Mucosa of rectum (tissue), 2 donors: ENCODE results near the gene IL17RA.

Experiments
- H3K27ac ChIP-seq, 2 donors: one replicate each; pipeline ENCODE4 v1.7.0; 2013; ENCODE audit warnings: inconsistent platforms in 2 of 2, low read depth in 2 of 2, low read length in 2 of 2
- H3K27me3 ChIP-seq, 2 donors: one replicate each; pipeline ENCODE4 v1.7.0; 2013; ENCODE audit warnings: low read length in 2 of 2; ENCODE audit not compliant: control insufficient read depth in 2 of 2, insufficient read depth in 2 of 2
- H3K36me3 ChIP-seq, 2 donors: one replicate each; pipeline ENCODE4 v1.7.0; 2013; ENCODE audit warnings: low read length in 2 of 2; ENCODE audit not compliant: control insufficient read depth in 2 of 2, insufficient read depth in 2 of 2
- H3K4me1 ChIP-seq, 2 donors: one replicate each; pipeline ENCODE4 v1.7.0; 2013; ENCODE audit warnings: low read length in 2 of 2, mild to moderate bottlenecking in 1 of 2; ENCODE audit not compliant: control insufficient read depth in 2 of 2, insufficient read depth in 2 of 2
- H3K4me3 ChIP-seq, 2 donors: one replicate each; pipeline ENCODE4 v1.7.0; 2013; ENCODE audit warnings: low read length in 2 of 2
- H3K9ac ChIP-seq, 2 donors: one replicate each; pipeline ENCODE4 v1.7.0; 2013; ENCODE audit warnings: low read length in 2 of 2, low read depth in 1 of 2, mild to moderate bottlenecking in 1 of 2
- H3K9me3 ChIP-seq, 2 donors: one replicate each; pipeline ENCODE4 v1.7.0; 2013; ENCODE audit warnings: low read length in 2 of 2; ENCODE audit not compliant: control insufficient read depth in 2 of 2
- donor health status: healthy.
- donor health status: Normal muscosa, but diverticular disease.

The IL17RA gene

GRCh38 chr22:17105143-17106129, 20.6 kb downstream of the IL17RA start:
- Histone ChIP-seq H3K27me3 (no peaks in the 10 kb centered on the region), H3K4me3 (no peak overlapping the region), H3K9me3 (no peaks in the 10 kb centered on the region), H3K9ac (no peak overlapping the region), H3K27ac (no peak overlapping the region), H3K36me3 (peaks cover 64 to 71% of the 10 kb centered on the region in 2 donors), H3K4me1 (peaks cover 0 to 3% of the 10 kb centered on the region in 2 donors)

DNA sequence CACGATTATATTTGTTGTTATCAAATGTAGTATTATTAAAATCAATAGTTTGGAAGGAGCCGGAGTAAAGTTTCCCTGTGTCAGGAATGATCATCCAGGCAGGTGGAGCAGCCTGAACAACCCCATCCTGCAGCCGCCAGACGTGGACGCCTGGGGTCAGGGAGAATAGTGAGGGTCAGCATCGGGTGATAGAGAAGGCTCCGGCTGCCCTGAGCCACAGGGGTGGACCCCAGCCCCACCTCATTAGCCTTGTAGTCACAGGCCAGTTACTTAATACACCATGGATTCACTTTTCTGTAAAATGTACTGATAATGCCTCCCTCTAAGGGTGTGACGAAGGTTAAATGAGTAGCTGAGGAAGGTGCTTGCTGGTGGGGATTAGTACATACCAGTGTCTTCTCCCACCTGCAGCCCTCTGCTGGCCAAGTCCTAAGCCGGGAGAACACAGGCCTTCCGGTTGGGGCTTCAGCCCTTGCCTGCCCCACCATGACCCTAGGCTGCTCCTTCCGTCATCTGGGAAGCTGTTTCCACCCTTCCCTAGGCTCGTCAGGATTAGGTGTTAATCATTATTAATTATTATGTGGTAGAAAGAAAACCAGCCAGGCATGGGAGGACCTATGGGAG, 21.5 kb downstream of the IL17RA start:
- H3K27ac ChIP-seq = no peak overlapping the region
- H3K27me3 ChIP-seq = no peaks in the 10 kb centered on the region
- H3K36me3 ChIP-seq = peaks cover 56 to 63% of the 10 kb centered on the region in 2 donors
- peaks cover 0 to 3% of the 10 kb centered on the region in 2 donors for H3K4me1 ChIP-seq
- no peak overlapping the region for H3K9ac ChIP-seq
- H3K9me3 ChIP-seq = no peaks in the 10 kb centered on the region
- H3K4me3 ChIP-seq = no peak overlapping the region

- Histone ChIP-seq H3K4me3 (no peak overlapping the region), H3K36me3 (peaks cover 49 to 57% of the 10 kb centered on the region in 2 donors), H3K27ac (no peak overlapping the region), H3K4me1 (peaks cover 0 to 3% of the 10 kb centered on the region in 2 donors), H3K9me3 (no peaks in the 10 kb centered on the region), H3K9ac (no peak overlapping the region), H3K27me3 (no peaks in the 10 kb centered on the region)
These were observed 22.2 kb downstream of the IL17RA start for GRCh38 chr22:17106785-17107546.

DNA sequence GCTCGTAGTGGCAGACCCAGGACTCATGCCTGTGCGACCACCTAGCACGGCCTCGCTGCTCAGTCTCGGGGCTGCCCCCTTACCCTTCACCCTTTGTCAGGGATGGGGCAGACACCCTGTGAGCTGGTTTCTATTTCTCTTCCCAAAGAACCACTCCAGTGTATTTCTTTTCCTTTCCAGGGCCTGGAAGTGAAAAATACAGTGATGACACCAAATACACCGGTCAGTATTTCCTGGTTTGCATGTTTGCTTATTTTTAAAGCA, 22.7 kb downstream of the IL17RA start:
- Histone ChIP-seq H3K4me3 (no peak overlapping the region), H3K36me3 (peaks cover 44 to 52% of the 10 kb centered on the region in 2 donors), H3K9me3 (no peaks in the 10 kb centered on the region), H3K27me3 (no peaks in the 10 kb centered on the region), H3K27ac (no peak overlapping the region), H3K9ac (no peak overlapping the region), H3K4me1 (peaks cover 0 to 3% of the 10 kb centered on the region in 2 donors)

DNA sequence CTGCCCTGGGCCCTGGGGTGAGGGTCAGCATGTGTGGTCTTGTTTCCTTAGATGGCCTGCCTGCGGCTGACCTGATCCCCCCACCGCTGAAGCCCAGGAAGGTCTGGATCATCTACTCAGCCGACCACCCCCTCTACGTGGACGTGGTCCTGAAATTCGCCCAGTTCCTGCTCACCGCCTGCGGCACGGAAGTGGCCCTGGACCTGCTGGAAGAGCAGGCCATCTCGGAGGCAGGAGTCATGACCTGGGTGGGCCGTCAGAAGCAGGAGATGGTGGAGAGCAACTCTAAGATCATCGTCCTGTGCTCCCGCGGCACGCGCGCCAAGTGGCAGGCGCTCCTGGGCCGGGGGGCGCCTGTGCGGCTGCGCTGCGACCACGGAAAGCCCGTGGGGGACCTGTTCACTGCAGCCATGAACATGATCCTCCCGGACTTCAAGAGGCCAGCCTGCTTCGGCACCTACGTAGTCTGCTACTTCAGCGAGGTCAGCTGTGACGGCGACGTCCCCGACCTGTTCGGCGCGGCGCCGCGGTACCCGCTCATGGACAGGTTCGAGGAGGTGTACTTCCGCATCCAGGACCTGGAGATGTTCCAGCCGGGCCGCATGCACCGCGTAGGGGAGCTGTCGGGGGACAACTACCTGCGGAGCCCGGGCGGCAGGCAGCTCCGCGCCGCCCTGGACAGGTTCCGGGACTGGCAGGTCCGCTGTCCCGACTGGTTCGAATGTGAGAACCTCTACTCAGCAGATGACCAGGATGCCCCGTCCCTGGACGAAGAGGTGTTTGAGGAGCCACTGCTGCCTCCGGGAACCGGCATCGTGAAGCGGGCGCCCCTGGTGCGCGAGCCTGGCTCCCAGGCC, 23.7 kb downstream of the IL17RA start:
- H3K36me3 ChIP-seq = peaks cover 37 to 46% of the 10 kb centered on the region in 2 donors
- no peak overlapping the region for H3K4me3 ChIP-seq
- no peak overlapping the region for H3K27ac ChIP-seq
- H3K9ac ChIP-seq = no peak overlapping the region
- no peaks in the 10 kb centered on the region for H3K27me3 ChIP-seq
- H3K9me3 ChIP-seq = no peaks in the 10 kb centered on the region
- H3K4me1 ChIP-seq = peaks cover 0 to 3% of the 10 kb centered on the region in 2 donors

DNA sequence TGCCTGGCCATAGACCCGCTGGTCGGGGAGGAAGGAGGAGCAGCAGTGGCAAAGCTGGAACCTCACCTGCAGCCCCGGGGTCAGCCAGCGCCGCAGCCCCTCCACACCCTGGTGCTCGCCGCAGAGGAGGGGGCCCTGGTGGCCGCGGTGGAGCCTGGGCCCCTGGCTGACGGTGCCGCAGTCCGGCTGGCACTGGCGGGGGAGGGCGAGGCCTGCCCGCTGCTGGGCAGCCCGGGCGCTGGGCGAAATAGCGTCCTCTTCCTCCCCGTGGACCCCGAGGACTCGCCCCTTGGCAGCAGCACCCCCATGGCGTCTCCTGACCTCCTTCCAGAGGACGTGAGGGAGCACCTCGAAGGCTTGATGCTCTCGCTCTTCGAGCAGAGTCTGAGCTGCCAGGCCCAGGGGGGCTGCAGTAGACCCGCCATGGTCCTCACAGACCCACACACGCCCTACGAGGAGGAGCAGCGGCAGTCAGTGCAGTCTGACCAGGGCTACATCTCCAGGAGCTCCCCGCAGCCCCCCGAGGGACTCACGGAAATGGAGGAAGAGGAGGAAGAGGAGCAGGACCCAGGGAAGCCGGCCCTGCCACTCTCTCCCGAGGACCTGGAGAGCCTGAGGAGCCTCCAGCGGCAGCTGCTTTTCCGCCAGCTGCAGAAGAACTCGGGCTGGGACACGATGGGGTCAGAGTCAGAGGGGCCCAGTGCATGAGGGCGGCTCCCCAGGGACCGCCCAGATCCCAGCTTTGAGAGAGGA, 24.5 kb downstream of the IL17RA start:
- no peaks in the 10 kb centered on the region for H3K27me3 ChIP-seq
- H3K36me3 ChIP-seq = peaks cover 35 to 44% of the 10 kb centered on the region in 2 donors
- H3K9ac ChIP-seq = no peak overlapping the region
- H3K4me3 ChIP-seq = no peak overlapping the region
- peaks cover 0 to 3% of the 10 kb centered on the region in 2 donors for H3K4me1 ChIP-seq
- no peaks in the 10 kb centered on the region for H3K9me3 ChIP-seq
- no peak overlapping the region for H3K27ac ChIP-seq

DNA sequence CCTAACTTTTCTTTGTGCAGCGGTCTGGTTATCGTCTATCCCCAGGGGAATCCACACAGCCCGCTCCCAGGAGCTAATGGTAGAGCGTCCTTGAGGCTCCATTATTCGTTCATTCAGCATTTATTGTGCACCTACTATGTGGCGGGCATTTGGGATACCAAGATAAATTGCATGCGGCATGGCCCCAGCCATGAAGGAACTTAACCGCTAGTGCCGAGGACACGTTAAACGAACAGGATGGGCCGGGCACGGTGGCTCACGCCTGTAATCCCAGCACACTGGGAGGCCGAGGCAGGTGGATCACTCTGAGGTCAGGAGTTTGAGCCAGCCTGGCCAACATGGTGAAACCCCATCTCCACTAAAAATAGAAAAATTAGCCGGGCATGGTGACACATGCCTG, 25.2 kb downstream of the IL17RA start:
- Histone ChIP-seq H3K4me3 (no peak overlapping the region), H3K36me3 (peaks cover 29 to 38% of the 10 kb centered on the region in 2 donors), H3K27me3 (no peaks in the 10 kb centered on the region), H3K4me1 (peaks cover 0 to 3% of the 10 kb centered on the region in 2 donors), H3K9me3 (no peaks in the 10 kb centered on the region), H3K27ac (no peak overlapping the region), H3K9ac (no peak overlapping the region)

- no peaks in the 10 kb centered on the region for H3K9me3 ChIP-seq
- H3K9ac ChIP-seq = no peak overlapping the region
- H3K36me3 ChIP-seq = peaks cover 24 to 29% of the 10 kb centered on the region in 2 donors
- H3K27ac ChIP-seq = no peak overlapping the region
- H3K4me3 ChIP-seq = no peak overlapping the region
- no peaks in the 10 kb centered on the region for H3K27me3 ChIP-seq
- H3K4me1 ChIP-seq = no peaks in the 10 kb centered on the region
These were observed 26.2 kb downstream of the IL17RA start for GRCh38 chr22:17110791-17111550.
